Panc1 (cell line): ENCODE results near the gene ORM2. TPM values are rescaled to one million over a fixed set of nuclear protein-coding genes. Genes with fewer than 3 reads are reported as not detected.

ENCODE experiments used
- ATAC-seq: fragments of 200-7000 bp; cut with Tn5 transposase; 2 replicates; pipeline ENCODE4 v1.9.1; 2020; ENCODE audit warnings: mild to moderate bottlenecking, moderate library complexity
- BruUV-seq: library from RNA; stranded (reverse); fragments of 400-500 nt; replicated peaks from 2 replicates; lab custom pipeline; 2021; lab: Mats Ljungman, UMichigan
- CTCF ChIA-PET: fragments of 300-600 bp; sonication (Branson Sonifier 250); formaldehyde crosslinking; loops from one replicate; lab custom pipeline; 2022; ENCODE audit warnings: antibody characterized with exemption; lab: Charles Lee
- POLR2A ChIA-PET: fragments of 300-600 bp; sonication (Branson Sonifier 250); formaldehyde crosslinking; loops from one replicate; lab custom pipeline; 2022; ENCODE audit warnings: antibody characterized with exemption; lab: Charles Lee
- DNase-seq: peaks from one replicate; pipeline ENCODE4 v3.0.0-alpha.2; 2010; ENCODE audit warnings: low read depth, low spot score
- H3K27ac ChIP-seq: 2 replicates; pipeline ENCODE4 v1.5.1; 2011; ENCODE audit warnings: mild to moderate bottlenecking, low read length, inconsistent platforms
- H3K27me3 ChIP-seq: fragments of 200-500 bp; sonication (Bioruptor generic); 2 replicates; pipeline ENCODE4 v1.6.0; 2014; ENCODE audit warnings: low read length, inconsistent platforms; ENCODE audit not compliant: control insufficient read depth, insufficient read depth
- H3K36me3 ChIP-seq: fragments of 200-500 bp; sonication (Bioruptor generic); 2 replicates; pipeline ENCODE4 v1.5.1; 2014; ENCODE audit warnings: inconsistent platforms, mild to moderate bottlenecking, low read length, moderate library complexity; ENCODE audit not compliant: control insufficient read depth, insufficient read depth
- H3K4me1 ChIP-seq: 2 replicates; pipeline ENCODE4 v1.5.1; 2011; ENCODE audit warnings: inconsistent platforms, mild to moderate bottlenecking, low read length, moderate library complexity; ENCODE audit not compliant: control insufficient read depth, insufficient read depth
- H3K4me3 ChIP-seq, 2 experiments: 2 replicates each; pipeline ENCODE4 v1.5.1; 2011 to 2012; ENCODE audit warnings: low read depth in 2 of 2, low read length in 2 of 2, mild to moderate bottlenecking in 2 of 2, inconsistent platforms in 1 of 2, moderate library complexity in 1 of 2
- H3K9me3 ChIP-seq: fragments of 200-500 bp; sonication (Bioruptor generic); 2 replicates; pipeline ENCODE4 v1.5.1; 2014; ENCODE audit warnings: low read depth, mild to moderate bottlenecking, inconsistent platforms, low read length, moderate library complexity; ENCODE audit not compliant: control insufficient read depth, insufficient read depth
- CTCF ChIP-seq: fragments of 450-650 bp; IDR thresholded peaks from 2 replicates; pipeline ENCODE4 v1.5.1; 2017; ENCODE audit warnings: mild to moderate bottlenecking
- POLR2AphosphoS5 ChIP-seq: IDR thresholded peaks from 2 replicates; pipeline ENCODE4 v1.6.1; 2012; ENCODE audit warnings: mild to moderate bottlenecking, low read depth, low read length, moderate library complexity
- REST ChIP-seq, 2 experiments: IDR thresholded peaks; 2 replicates each; pipeline ENCODE4 v1.6.1; 2011 to 2012; ENCODE audit warnings: low read depth in 2 of 2, control low read depth in 1 of 2, low read length in 1 of 2, mild to moderate bottlenecking in 1 of 2, moderate library complexity in 1 of 2; ENCODE audit not compliant: insufficient read depth in 1 of 2
- SIN3A ChIP-seq: IDR thresholded peaks from 2 replicates; pipeline ENCODE4 v1.6.1; 2012; ENCODE audit warnings: low read depth, mild to moderate bottlenecking, low read length, moderate library complexity, borderline replicate concordance; ENCODE audit not compliant: insufficient read depth
- TCF7L2 ChIP-seq: IDR thresholded peaks from 2 replicates; pipeline ENCODE4 v1.6.1; 2011; ENCODE audit warnings: mild to moderate bottlenecking, low read depth, low read length, inconsistent platforms
- in situ Hi-C: cut with HindIII; loops from 2 replicates; pipeline ENCODE4 v1.10.0; 2016; ENCODE audit warnings: low sequenced_read_pairs, low pct_unique_long_range_greater_than_20kb
- intact Hi-C: fragments of 100-400 bp; cut with micrococcal nuclease; formaldehyde crosslinking; loops from one replicate; pipeline ENCODE4 v1.10.0; 2022; ENCODE audit not compliant: unreplicated experiment
- total RNA-seq: library from RNA; stranded (reverse); gene quantifications from one replicate; pipeline ENCODE4 v1.2.1, GENCODE V29; 2021; ENCODE audit not compliant: unreplicated experiment

Gene ORM2
- total RNA-seq, 1 experiment from 2014 or later, result 0.77 TPM

DNA sequence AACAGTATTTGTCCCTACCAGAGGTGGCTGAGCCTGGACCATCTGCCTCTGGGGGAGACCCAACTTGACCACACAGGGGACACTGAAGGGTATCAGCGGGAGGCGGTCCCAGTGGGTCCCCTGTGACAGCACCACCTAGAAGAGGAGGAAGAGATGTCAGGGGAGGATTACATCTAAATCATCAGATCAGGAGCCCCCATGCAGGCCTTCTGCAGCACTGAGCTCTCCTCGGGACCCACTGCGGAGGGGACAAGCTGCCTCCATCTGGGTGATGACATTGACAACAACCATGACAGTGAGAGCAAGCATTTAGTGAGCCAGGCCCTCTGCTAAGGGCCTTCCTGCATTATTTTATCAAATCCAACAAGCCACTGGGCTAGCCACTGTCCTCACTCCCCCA is 12.3 kb downstream of the ORM2 start:
- Histone ChIP-seq H3K27ac (no peak overlapping the region), H3K9me3 (no peaks in the 10 kb centered on the region), H3K36me3 (no peaks in the 10 kb centered on the region), H3K27me3 (no peaks in the 10 kb centered on the region), H3K4me3 (no peak overlapping the region), H3K4me1 (no peaks in the 10 kb centered on the region)
- ATAC-seq (no peak), DNase-seq (no peak)
- TF ChIP-seq CTCF (no peak), TCF7L2 (no peak), POLR2AphosphoS5 (no peak), SIN3A (no peak), REST (IDR thresholded peaks at IDR 0.05; ENCODE audit: insufficient read depth in 1 of 2, low read depth in 2 of 2, low read length in 1 of 2) (no peak)
- POLR2A ChIA-PET, result no interaction called here
- intact Hi-C loops, result no loop called here
- CTCF ChIA-PET, result no interaction called here
- no TSS peak for BruUV-seq
- in situ Hi-C loops, result no loop called here

DNA sequence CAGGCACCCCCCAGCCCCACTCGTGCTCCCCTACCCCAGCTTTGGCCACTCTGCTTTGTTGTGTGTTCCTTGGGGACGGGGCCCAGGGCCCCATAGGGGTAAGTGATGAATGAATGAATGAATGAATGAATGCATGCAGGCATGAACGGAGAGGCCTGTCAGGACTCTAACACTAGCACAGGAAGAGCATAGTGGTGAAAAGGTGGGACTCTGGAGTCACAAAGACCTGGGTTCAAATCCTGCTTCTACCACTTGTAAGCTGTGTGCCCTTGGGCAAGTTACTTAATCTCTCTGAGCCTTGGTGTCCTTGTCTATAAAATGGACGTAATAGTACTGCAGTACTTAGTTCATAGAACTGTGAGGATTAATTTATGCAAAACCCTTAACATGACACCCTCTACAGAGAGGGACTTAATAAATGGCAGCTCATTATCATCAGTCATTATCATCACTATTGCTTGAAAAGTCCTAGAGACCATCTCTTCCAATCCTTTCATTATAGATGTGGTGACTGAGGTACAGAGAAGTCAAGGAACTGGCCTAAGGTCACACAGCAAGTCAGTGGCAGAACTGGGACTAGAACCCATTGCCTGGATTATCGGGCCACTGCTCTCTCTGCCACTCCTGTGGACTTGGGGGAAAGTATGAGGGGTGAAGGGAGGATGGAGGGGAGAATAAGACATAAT is 13.2 kb downstream of the ORM2 start:
- intact Hi-C loops, result no loop called here
- POLR2A ChIA-PET, result no interaction called here

DNA sequence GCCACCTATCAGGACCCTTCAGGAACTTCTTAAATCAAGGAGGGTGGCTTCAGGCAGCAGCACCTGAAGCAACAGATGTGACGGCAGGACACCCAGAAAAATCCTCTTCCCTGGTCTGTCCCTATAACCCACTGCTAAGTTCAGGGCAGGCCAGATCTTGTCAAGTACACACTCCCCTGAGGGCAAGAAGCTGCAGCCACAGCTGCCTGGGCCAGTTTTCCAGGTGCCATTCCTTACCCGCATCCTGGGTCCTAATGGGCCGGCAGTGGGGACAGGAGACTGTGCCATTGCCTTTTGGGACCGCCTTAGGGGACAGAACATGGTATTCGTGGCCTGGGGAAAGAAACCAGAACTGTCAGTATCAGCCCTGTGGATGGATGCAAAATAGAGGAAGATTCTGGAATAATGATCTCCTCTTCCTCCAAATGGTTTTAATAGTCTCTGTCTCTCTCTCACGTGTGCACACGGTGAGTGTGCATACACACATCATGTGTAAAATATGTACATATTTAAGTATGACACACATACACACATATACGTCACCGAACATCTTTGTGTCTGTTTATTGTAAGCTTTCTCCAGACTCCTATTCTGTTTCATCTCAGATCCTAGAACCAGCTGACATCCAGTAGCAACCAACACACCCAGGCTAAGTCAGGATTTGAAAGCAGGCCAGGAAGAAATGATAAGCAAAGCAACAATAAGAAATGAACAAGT is 14.0 kb downstream of the ORM2 start:
- CTCF ChIA-PET, result no interaction called here
- intact Hi-C loops, result no loop called here
- Histone ChIP-seq H3K4me3 (no peak overlapping the region), H3K4me1 (no peaks in the 10 kb centered on the region), H3K36me3 (no peaks in the 10 kb centered on the region), H3K27me3 (no peaks in the 10 kb centered on the region), H3K27ac (no peak overlapping the region), H3K9me3 (no peaks in the 10 kb centered on the region)
- BruUV-seq, result no TSS peak
- no peak for TF ChIP-seq TCF7L2
- TF ChIP-seq CTCF, result no peak
- no peak for TF ChIP-seq POLR2AphosphoS5
- TF ChIP-seq SIN3A, result no peak
- TF ChIP-seq REST (IDR thresholded peaks at IDR 0.05; ENCODE audit: insufficient read depth in 1 of 2, low read depth in 2 of 2, low read length in 1 of 2), result no peak
- no peak for ATAC-seq
- in situ Hi-C loops, result no loop called here
- POLR2A ChIA-PET, result interaction anchor here (0.6 kb wide), 1 partner anchor 196 kb away, joined by 5 read pairs; no protein-coding TSS in a partner anchor
- DNase-seq, result no peak

More for the DNA sequence above, 13.2 kb downstream of the ORM2 start:
- Histone ChIP-seq H3K4me3 (no peak overlapping the region), H3K9me3 (no peaks in the 10 kb centered on the region), H3K27ac (no peak overlapping the region), H3K36me3 (no peaks in the 10 kb centered on the region), H3K27me3 (no peaks in the 10 kb centered on the region), H3K4me1 (no peaks in the 10 kb centered on the region)
- CTCF ChIA-PET, result no interaction called here
- BruUV-seq, result no TSS peak
- ATAC-seq, result no peak
- no peak for DNase-seq
- no peak for TF ChIP-seq POLR2AphosphoS5
- in situ Hi-C loops, result no loop called here
